ENCODE data around the gene SH3RF1.

SH3RF1 gene

DNA sequence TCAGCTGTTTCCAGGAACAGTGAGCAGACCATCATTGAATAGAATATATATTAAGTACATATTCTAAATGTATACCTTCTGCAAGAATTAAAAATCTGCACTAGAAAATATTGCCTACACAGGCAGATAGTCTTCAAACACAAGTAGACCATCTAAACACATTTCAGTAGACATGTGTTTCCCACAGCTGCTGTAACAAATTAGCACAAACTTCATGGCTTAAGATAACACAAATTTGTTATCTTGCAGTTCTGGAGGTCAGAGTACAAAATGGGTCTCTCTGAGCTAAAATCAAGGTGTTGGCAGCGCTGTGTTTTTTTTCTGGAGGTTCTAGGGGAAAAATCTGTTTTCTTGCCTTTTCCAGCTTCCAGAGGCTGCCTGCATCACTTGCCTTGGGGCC is 42.7 kb downstream of the SH3RF1 start:
- DNase-seq (ENCODE audit: low read depth): no peak
- TF ChIP-seq CTCF (IDR thresholded peaks at IDR 0.05; ENCODE audit: low read length, missing control alignments): no peak

DNA sequence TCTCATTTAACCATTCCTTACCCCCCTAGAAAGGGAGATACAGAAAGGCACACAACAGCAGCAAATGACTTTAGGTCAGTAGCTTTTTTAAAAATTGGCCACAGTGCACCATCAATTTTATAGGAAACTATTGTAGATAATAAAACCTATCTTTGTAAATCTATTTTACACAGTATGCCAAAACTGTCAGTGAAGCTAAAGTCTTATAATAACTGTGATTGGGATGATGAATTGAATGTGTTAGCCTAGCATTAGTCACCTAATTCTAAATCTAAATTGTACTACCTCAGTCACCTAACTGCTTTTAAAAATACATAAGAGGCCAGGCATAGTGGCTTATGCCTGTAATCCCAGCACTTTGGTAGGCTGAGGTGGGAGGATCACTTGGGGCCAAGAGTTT is 44.2 kb downstream of the SH3RF1 start:
- no peak for DNase-seq (ENCODE audit: low read depth)
- TF ChIP-seq CTCF (IDR thresholded peaks at IDR 0.05; ENCODE audit: low read length, missing control alignments): no peak
- no peak overlapping the region for H3K4me3 ChIP-seq (replicated peaks; ENCODE audit: low read depth, low read length)

More for the DNA sequence above, 42.7 kb downstream of the SH3RF1 start:
- H3K4me3 ChIP-seq (replicated peaks; ENCODE audit: low read depth, low read length): no peak overlapping the region

GRCh38 chr4:169225812-169226211 is 44.9 kb downstream of the SH3RF1 start:
- TF ChIP-seq CTCF (IDR thresholded peaks at IDR 0.05; ENCODE audit: low read length, missing control alignments): no peak
- DNase-seq (ENCODE audit: low read depth): peak; percentile 51

DNA sequence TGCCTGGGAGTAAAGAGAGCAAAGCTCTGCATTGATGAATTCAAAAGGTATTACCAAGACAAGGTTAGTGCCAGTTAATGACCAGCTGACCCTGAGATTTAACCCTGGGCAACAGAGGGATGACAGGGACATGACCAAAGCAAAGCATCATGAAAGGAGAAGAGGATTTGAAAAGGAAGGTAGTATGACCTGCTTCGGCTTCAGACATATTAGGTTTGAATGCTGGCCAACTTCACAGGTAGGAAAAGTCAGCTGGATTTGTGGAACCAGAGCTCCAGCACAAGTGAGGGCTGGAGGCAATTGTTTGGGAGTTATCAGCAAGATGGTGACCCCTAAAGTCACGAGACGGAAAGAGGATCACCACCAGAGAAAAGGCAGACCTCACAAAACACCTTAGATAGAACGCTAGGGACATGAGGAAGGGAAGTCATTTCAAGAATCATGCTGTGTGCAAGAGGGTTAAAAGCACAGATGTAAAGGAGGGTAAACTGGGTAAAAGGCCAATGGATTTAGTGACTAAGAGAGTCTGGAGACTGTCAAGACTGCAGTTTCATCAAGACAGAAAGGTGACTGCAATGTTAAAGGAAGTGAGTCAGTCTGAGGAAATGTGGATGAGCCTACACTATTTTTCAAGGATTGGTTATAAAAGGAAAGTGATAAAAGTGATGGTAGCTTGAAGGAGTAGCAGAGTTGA is 45.6 kb downstream of the SH3RF1 start:
- DNase-seq (ENCODE audit: low read depth): peak; percentile 97
- TF ChIP-seq CTCF (IDR thresholded peaks at IDR 0.05; ENCODE audit: low read length, missing control alignments): no peak
- no peak overlapping the region for H3K4me3 ChIP-seq (replicated peaks; ENCODE audit: low read depth, low read length)

More at GRCh38 chr4:169225812-169226211, 44.9 kb downstream of the SH3RF1 start:
- no peak overlapping the region for H3K4me3 ChIP-seq (replicated peaks; ENCODE audit: low read depth, low read length)

GRCh38 chr4:169222761-169223160 is 48.0 kb downstream of the SH3RF1 start:
- DNase-seq (ENCODE audit: low read depth): no peak
- TF ChIP-seq CTCF (IDR thresholded peaks at IDR 0.05; ENCODE audit: low read length, missing control alignments): no peak
- H3K4me3 ChIP-seq (replicated peaks; ENCODE audit: low read depth, low read length): no peak overlapping the region

DNA sequence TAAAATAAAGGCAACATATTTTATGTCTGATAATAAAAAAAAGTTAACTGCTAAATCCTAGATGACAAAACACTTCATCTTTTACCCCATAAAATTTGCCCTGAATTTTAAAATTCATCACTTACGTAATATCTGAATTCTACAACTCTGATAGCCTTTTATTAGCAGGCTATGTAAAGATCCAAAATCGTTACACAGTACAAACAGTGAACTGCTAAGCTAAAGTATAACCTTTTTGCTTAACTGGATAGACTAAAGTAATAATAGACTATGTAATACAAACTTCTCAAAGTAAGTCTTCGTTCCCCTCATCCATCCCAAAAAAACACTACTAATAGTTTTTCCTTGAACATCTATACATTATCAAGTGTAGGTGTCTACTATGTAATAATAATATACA is 49.1 kb downstream of the SH3RF1 start:
- no peak for TF ChIP-seq CTCF (IDR thresholded peaks at IDR 0.05; ENCODE audit: low read length, missing control alignments)
- DNase-seq (ENCODE audit: low read depth): no peak
- H3K4me3 ChIP-seq (replicated peaks; ENCODE audit: low read depth, low read length): no peak overlapping the region

GRCh38 chr4:169220854-169221411 is 49.8 kb downstream of the SH3RF1 start:
- no peak overlapping the region for H3K4me3 ChIP-seq (replicated peaks; ENCODE audit: low read depth, low read length)
- no peak for TF ChIP-seq CTCF (IDR thresholded peaks at IDR 0.05; ENCODE audit: low read length, missing control alignments)
- no peak for DNase-seq (ENCODE audit: low read depth)

Data from fibroblast of pulmonary artery (primary cell).